Stimulated activated CD4-positive, alpha-beta T cell treated with anti-CD3 and anti-CD28 coated beads, TNF-alpha, amount 100 ng/mL, for 24 hours (primary cell): ENCODE results near the gene ABCC11.

Experiments used
- DNase-seq, 3 experiments: peaks; one replicate each; pipeline ENCODE4 v3.0.0-alpha.2; 2020; ENCODE audit warnings: low read depth in 3 of 3

Gene ABCC11

GRCh38 chr16:48247311-48247710 is at the start of gene ABCC11:
Gene ABCC11, minus strand, starts transcription at chr16:48247539. Its CDS starts 15,618 bp downstream, at chr16:48231921.
- DNase-seq: no peak

DNA sequence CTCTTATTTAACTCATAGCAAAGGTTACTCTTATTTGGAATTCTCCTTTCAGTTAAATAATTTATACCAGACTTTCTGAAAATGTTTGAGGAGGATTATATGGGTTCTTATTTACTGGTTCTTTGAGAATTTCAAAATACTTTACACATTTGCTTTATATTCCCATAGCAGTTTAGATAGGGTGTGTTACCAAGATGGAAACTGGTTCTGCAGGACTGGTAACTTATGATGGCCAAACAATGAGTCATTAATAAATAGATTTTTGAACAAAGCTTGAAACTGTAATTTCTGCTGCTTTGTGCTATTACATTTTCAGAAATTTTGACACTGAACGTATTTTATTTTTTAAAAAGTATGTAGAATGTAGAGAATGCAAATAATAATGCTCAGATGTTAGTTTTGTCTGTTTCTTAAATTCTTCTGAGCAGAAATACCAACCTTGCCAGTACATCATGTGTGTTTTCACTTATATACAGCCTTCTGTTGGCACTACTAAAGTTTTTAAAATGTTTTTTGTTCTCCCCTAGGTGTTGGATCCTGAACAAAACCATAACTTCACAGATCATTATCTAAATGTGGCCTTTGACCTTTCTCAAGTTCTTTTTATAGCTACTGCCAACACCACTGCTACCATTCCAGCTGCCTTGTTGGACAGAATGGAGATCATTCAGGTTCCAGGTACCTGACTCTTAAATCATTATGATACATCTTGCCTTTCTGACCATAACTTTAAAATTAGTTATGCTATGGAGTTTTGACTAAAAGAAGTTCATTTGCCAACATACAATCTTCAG is 48.3 kb upstream of the ABCC11 start:
- no peak for DNase-seq

- DNase-seq: no peak
Observed at GRCh38 chr16:48294724-48295123, 47.4 kb upstream of the ABCC11 start.

- no peak for DNase-seq
Observed at GRCh38 chr16:48292452-48292851, 45.1 kb upstream of the ABCC11 start.

DNA sequence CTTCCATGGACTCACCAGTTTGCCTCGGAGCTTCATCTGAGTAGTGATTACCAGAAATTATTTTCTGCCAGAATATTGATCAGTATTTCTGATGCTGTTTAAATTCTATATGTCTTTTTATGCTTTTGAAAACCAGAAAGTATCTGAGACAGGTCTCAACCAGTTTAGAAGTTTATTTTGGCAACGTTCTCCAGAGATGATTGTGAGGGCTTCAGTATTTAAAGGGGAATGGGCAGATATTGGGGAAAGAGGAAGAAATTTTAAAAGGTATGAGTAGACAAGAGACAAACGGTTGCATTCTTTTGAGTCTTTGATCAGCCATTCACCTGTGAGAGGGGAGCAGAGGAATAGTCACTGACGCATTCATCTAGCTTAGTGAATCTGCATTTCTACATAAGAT is 44.4 kb upstream of the ABCC11 start:
- no peak for DNase-seq

- no peak for DNase-seq
Observed at GRCh38 chr16:48291303-48291702, 44.0 kb upstream of the ABCC11 start.

GRCh38 chr16:48287239-48287638 is 39.9 kb upstream of the ABCC11 start:
- no peak for DNase-seq

GRCh38 chr16:48284772-48285409 is 37.6 kb upstream of the ABCC11 start:
- no peak for DNase-seq

DNA sequence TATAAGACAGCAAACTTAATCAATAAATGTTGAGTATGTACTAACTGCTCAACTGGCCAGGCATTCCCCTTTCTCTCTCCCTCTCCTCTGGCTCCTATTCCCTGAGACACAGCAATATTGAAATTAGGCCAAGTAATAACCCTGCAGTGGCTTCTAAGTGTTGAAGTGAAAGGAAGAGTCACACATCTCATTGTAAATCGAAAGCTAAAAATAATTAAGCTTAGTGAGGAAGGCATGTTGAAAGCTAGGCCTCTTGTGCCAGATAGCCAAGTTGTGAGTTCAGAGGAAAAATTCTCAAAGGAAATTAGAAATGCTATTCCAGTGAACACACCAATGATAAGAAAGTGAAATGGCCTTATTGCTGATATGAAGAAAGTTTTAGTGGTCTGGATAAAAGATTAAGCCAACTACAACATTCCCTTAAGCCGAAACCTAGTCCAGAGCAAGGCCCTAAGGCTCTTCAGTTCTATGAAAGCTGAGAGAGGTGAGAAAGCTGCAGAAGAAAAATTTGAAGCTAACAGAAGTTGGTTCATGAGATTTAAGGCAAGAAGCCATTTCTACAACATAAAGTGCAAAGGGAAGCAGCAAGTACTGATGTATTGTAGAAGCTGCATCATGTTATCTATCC is 35.4 kb upstream of the ABCC11 start:
- no peak for DNase-seq

DNA sequence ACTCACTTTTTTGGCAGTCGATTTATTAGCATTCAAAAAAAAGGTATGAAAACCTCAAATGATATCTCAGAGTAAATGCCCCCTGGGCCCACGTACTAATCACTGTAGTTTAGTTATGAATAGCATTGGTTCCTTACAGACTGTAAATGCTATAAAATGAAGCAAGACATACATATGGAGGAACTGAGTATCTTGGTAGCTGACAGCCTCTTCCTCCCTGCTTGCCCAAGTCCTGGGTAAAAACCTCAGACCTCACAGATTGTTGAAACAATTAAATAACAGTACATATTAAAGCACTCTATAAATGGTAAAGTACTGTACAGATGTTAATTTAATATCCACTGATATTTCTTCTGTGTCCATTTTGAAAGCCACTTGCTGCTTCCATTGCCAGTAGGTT is 33.2 kb upstream of the ABCC11 start:
- DNase-seq: no peak

- no peak for DNase-seq
Observed at GRCh38 chr16:48279199-48279598, 31.9 kb upstream of the ABCC11 start.

- no peak for DNase-seq
Observed at GRCh38 chr16:48277158-48277557, 29.8 kb upstream of the ABCC11 start.

DNA sequence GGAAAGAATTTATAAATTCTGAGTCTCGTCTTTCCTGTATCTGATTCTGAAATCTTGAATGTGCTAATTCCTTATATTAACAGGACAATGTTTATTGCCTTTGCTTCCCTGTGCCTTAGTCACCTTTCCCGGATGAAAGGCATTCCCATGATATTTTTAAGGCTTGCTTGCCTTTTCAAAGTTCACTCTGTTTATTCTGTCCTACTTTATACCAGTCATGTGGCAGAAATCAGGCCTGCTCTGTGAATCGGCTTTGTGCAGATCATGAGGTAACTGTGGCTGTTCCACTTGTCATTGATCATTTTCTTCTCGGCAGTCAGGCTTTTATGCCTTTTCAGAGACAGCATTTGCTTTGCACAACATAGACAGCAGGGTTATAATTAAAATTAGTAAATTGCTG is 28.8 kb upstream of the ABCC11 start:
- no peak for DNase-seq

DNA sequence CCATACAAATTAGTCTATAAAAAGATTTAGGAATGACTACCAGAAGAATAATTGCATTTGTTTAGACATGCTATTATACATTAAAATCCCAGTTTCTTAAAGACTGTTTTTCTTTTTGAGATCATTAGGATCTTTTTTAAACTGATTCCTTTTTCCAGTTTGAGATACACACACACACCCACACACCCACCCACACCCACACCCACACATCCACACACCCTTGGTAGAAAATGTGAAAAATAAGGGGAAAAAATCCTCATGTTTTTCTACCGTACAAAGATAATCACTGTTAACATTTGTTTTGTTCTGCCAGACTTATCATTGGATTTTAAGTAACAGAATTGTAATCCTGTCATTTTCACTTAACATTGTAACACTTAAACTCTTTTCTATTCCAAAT is 27.1 kb upstream of the ABCC11 start:
- no peak for DNase-seq

GRCh38 chr16:48272837-48273421 is 25.6 kb upstream of the ABCC11 start:
- no peak for DNase-seq

GRCh38 chr16:48271728-48272127 is 24.4 kb upstream of the ABCC11 start:
- DNase-seq: no peak

DNA sequence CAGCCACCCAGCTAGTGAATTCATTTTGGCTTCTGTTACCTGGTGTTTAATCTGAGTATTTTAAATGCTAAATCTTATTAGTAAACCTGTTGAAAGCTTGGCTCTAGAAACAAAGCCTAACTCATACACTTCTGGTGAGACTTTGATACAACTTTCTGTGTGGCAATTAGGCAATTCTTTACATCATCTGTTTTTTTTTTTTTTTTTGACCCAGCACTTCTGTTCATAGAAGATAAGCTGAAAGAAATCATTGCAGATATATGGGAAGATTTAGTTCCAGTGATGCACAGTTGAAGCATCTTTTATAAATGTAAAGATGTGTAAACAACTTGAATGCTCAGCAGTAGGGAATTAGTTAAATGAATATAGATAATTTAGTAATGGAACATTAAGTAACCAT is 21.7 kb upstream of the ABCC11 start:
- no peak for DNase-seq

- DNase-seq: no peak
Observed at GRCh38 chr16:48262631-48263030, 15.3 kb upstream of the ABCC11 start.

DNA sequence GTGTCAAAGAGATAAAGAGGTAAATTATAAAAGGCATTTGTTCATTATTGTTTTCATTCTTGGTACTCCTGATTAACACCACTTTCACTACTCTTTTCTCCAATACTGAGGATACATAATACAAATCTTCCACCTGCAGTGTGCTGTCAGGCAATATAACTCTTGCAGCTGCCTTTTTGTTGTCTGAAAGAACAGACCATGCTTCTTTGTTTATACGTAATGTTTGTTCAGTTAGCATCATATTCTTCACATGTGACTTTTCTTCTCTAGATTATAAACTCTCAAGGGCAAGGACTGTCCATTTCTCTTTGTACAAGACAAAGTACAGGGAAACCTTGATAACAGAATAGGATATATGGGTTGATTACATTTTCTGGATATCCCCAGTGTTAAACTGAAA is 14.2 kb upstream of the ABCC11 start:
- no peak for DNase-seq

GRCh38 chr16:48256579-48257177 is 9.3 kb upstream of the ABCC11 start:
- DNase-seq: no peak

GRCh38 chr16:48252013-48252412 is 4.7 kb upstream of the ABCC11 start:
- no peak for DNase-seq
